Astrocyte of the cerebellum (primary cell): ENCODE results near the gene GRIK5.

Source experiments
- DNase-seq: peaks from one replicate; pipeline ENCODE4 v3.0.0-alpha.2; 2011; ENCODE audit warnings: low read depth
- H3K4me3 ChIP-seq: 2 replicates; pipeline ENCODE4 v1.5.1; 2011; ENCODE audit warnings: mild to moderate bottlenecking, low read depth, low read length, moderate library complexity
- in situ Hi-C: cut with HindIII; loops from 2 replicates; pipeline ENCODE4 v1.10.0; 2017; ENCODE audit warnings: low sequenced_read_pairs
- TF ChIP-seq, protein P1 (sequence below): IDR thresholded peaks from 2 replicates; pipeline ENCODE4 v1.5.1; 2012; ENCODE audit warnings: low read length, low read depth, moderate library complexity, mild to moderate bottlenecking; ENCODE audit errors: missing control alignments

The GRIK5 gene

DNA sequence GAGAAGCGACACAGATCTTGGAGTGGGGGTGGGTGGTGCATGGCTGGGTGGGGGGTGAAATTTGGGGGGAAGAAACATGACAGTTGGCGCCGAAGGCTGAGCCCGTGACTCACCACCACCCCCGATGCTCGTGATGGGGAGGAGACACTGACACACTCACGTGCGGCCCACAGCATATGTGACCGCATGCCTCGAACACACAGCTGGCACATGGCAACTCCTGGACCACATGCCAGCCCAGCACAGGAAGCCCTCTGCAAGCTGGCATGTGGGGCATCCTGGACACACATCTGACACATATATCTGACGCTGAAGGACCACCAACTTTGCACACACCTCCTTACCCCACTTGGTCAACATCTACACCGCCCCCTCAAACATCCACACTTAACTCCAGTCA lies 1.2 kb upstream of the GRIK5 start:
- no peak overlapping the region for H3K4me3 ChIP-seq
- in situ Hi-C loops: no loop called here
- TF ChIP-seq, protein P1, sequence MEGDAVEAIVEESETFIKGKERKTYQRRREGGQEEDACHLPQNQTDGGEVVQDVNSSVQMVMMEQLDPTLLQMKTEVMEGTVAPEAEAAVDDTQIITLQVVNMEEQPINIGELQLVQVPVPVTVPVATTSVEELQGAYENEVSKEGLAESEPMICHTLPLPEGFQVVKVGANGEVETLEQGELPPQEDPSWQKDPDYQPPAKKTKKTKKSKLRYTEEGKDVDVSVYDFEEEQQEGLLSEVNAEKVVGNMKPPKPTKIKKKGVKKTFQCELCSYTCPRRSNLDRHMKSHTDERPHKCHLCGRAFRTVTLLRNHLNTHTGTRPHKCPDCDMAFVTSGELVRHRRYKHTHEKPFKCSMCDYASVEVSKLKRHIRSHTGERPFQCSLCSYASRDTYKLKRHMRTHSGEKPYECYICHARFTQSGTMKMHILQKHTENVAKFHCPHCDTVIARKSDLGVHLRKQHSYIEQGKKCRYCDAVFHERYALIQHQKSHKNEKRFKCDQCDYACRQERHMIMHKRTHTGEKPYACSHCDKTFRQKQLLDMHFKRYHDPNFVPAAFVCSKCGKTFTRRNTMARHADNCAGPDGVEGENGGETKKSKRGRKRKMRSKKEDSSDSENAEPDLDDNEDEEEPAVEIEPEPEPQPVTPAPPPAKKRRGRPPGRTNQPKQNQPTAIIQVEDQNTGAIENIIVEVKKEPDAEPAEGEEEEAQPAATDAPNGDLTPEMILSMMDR: no peak

DNA sequence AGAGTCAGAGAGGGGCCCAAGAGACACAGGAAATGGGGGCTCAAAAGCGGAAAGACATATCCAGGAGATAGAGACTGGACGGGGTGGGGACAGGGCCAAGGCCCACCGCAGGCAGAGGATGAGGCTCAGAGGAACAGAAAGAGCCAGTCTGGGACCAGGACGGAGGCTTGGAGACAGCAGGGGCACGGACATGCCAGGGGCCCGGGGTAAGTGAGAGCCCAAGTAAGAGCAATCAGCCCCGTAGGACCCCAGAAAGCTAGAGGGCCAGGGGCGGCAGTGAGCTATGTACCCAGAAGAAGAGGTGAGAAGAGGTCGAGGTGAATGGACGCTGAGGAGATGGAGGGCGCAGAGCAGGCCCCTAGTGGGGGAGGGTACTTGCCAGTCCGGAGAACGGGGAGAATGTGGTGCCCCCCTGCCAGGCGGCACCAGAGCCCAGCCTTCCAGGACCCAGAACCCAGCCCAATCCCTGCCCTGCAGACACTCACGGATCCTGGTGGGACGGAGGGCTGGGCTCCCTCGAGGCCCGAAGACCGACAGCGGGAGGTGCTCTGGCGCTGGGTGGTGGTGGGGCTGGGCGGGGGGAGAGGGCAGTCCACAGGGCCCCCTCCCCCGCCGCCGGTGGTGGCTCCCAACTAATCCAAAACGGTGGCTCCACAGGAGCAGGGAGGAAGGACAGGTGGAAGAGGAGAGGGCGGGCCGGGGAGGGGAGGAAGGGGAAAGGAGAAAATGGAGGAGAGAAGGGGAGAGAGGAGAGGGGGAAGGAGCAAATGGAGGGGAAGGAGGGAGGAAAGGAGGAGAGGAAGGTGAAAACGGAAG lies 1.0 kb downstream of the GRIK5 start:
- TF ChIP-seq, protein P1: no peak
- in situ Hi-C loops: no loop called here
- no peak overlapping the region for H3K4me3 ChIP-seq
- no peak for DNase-seq

More for the DNA sequence above, 1.2 kb upstream of the GRIK5 start:
- DNase-seq: no peak

- no peak for DNase-seq
- TF ChIP-seq, protein P1: no peak
- in situ Hi-C loops: no loop called here
- H3K4me3 ChIP-seq: no peak overlapping the region
These were observed 1.6 kb downstream of the GRIK5 start for GRCh38 chr19:42068361-42068755.

DNA sequence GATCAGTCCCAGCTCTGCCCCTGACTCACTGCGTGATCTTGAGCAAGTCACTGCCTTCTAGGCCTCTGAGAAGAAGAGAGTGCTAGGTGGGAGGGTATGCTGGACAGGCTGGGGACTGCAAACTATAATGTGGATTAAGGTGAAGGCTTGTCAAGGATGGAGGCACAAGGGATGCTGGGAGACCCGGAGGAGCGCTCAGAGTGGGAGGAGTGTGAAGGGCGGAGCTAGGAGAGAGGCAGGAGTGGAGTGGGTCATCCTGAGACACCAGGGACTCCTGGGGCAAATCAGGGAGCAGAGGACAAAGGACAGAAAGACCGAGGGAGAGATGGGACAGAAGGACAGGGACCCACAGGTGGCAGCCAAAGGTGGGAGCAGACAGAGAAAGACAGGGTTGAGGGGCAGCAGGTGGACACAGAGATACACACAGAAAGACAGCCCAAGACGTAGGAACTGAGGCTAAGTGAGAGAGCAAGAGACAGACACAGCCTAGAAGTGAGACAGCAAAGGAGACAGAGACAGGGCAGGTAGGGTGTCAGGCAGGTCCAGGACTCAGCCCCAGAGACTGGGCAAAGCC lies 2.6 kb downstream of the GRIK5 start:
- TF ChIP-seq, protein P1: no peak
- no peak overlapping the region for H3K4me3 ChIP-seq
- no peak for DNase-seq
- in situ Hi-C loops: no loop called here

DNA sequence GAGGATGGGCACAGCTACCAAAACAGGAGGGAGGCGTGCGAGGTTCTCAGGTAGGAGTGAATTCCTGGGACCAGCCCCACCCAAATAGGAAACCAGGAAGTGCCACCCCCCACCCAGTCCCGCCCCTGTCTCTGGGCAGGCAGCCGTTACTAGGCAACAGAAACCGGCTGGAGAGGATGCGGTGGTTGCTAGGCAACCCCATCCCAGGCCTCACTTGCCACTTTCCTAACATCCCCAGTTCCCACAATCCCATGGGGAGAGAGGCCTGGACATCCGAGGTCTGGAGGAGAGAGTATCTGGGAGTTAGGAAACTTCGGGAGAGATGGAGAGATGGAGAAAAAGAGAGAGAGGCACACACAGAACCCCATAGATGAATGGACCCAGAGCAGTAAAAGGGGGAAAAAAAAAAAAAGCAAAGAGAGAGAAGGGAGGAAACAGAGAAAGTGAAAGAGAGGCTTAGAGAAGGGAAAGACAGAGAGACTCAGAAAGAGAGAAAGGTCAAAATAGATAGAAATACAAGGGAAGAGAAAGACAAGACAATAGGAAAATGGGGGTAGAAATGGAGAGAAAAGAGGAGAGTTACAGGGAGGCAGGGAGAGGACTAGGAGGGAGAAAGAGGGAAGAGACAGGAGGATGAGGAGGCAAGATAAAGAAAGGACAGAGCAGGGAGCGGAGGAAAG lies 3.8 kb downstream of the GRIK5 start:
- in situ Hi-C loops: no loop called here
- no peak overlapping the region for H3K4me3 ChIP-seq
- DNase-seq: no peak
- TF ChIP-seq, protein P1: no peak

DNA sequence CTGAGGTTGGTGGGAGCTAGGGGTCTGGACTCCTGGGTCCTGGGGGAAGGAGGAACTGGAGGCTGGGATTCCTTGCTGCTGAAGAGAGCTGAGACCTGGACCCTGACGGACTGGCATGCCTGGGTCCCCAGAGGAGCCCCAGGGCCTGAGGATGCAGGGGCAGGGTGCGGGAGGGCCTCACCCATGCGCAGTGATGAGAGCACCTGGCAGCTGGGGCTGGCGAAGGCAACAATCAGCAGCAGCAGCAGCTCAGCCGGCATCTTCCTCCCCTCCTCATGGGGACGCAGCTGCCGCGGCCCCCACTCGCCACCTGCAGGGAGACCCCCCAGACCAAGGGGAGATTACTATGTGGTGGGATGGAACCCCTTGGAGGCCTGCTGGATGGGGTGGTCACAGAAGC lies 4.5 kb downstream of the GRIK5 start:
- TF ChIP-seq, protein P1: no peak
- no peak overlapping the region for H3K4me3 ChIP-seq
- in situ Hi-C loops: no loop called here
- no peak for DNase-seq
